GM18508 (cell line): ENCODE results near the gene SLX9.
"Not testable (repeated sequence)": the region's sequence is repeated elsewhere in the genome, so short reads cannot be mapped to it uniquely, and the experiment has no call there.

ENCODE experiments used
- ATAC-seq: cut with Tn5 transposase; IDR thresholded peaks from one replicate; pipeline ENCODE4 v1.9.1; 2021; ENCODE audit warnings: moderate number of reproducible peaks; ENCODE audit not compliant: insufficient read depth, unreplicated experiment

SLX9 gene

GRCh38 chr21:44901391-44902074 lies 38.3 kb upstream of the SLX9 start:
- no peak for ATAC-seq

DNA sequence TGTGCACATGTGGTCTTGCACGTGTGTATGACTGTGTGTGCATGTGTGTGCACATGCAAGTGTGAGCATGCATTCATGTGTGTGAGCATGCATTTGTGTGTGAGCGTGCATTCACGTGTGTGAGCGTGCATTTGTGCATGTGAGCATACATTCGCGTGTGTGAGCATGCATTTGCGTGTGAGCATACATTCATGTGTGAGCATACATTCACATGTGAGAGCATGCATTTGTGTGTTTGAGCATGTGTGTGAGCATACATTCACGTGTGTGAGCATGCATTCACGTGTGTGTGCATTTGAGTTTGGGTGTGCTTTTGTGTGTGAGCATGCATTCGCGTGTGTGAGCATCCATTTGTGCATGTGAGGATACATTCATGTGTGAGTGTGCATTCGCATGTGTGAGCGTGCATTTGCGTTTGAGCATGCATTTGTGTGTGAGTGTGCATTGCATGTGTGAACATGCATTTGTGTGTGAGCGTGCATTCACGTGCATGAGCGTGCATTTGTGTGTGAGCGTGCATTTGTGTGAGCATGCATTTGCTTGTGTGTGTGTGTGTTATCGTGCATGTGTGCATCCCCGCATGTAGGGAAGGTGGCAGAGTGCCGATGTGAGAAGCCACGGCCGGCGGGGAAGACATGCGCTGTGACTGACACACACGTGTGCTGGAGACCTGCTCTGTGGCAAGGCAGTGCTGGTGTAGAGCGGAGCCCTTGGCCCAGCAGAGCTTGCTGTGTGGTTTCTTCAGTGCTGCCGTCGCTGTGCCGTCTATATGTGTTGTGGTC lies 37.4 kb upstream of the SLX9 start:
- no peak for ATAC-seq

- ATAC-seq: no peak
Observed at GRCh38 chr21:44903050-44903685, 36.7 kb upstream of the SLX9 start.

DNA sequence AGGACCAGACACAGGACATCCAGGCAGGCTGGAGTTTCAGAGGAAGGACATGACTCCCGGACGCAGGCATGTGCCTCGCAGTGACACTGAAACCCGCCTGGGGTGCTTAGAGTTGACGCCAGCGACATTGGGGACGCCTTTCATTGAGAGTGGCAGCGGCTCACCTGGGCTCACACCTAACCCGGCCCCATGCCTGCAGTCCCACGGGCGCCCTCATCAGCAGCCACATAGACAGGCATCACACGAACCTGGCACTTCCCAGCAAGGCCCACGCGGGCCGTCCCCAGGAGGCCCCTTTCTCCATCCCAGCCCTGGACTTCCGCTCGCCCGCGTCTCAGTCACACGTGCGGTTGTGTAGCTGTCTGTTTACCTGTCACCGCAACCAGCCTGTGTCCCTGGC lies 36.1 kb upstream of the SLX9 start:
- ATAC-seq: no peak

DNA sequence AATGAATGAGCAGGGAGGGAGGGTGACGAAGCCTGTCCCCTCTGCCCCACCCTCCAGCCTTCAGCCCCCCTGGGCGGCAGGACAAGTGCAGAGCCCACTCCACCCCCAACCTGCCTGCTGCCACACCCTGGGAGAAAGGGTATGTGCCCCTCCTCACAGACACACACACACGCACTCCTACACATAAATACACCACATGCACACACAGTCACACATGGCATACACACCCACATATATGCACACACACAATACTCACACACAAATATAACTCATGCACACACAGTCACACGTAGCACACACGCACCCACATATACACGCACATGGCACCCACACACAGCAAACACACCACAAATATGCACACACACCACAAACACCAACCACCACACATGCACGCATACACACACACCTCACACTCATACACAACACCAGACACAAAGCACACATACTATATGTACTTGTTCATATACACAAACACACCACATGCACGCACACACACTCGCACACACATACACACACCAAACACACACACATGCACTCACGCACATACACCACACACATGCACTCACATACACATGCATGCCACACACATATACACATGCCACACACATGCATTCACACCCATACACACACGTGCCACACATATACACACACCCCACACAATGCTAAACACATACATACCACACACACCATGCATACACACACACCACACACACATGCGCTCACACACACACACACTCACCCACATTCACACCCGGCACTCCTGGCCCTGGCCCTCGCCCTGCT lies 35.5 kb upstream of the SLX9 start:
- no peak for ATAC-seq

DNA sequence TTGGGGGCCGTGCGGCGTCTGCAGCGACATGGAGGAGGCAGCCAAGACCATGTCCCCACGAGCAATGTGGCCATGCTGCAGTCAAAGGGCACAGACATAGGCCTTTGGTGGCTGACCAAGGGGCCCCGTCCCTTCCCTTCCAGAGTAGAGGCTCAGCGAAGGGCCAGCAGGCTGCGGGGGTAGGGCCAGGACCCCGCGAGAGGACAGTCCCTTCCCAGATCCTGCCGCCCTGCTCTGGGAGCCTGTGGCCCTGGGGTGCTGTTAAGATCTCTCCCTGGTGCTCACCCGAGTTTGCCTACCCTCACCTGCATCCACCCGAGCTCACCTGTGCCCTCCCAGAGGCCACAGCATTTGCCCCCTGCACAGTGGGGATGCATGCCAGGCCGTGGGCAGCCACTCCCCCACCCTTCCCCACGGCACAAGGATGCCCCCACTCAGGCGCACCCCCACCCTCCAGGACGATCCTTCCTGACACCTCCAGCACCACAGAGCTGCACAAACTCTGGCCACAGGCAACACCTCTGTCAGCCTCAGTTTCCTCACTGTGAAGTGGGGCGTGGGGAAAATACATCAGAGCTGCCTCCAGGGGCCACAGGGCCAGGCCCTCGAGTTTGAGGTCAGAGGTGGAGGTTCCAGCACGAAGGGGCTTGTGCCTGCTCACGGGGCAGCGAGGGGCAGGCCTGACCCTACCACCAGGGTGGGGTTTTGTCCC lies 34.7 kb upstream of the SLX9 start:
- no peak for ATAC-seq

DNA sequence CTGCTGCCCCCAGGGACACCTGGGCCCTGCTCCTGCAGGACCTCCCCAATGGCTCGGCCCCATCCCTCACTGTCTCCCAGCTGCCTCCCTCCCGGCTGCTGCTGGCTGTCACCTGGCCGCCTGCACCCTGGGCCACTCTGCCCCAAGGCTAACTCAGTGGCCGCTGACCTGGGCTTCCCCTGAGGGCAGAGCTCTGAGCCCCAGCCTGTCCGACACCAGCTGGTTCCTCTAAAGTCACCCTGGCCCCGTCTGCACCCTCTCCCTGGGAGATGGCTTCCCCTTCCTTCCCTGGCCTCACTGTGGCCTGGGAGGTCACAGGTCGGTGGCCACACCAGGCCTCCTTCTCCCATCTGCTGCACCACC lies 34.1 kb upstream of the SLX9 start:
- ATAC-seq: no peak

GRCh38 chr21:44907225-44907965 lies 32.4 kb upstream of the SLX9 start:
- no peak for ATAC-seq

DNA sequence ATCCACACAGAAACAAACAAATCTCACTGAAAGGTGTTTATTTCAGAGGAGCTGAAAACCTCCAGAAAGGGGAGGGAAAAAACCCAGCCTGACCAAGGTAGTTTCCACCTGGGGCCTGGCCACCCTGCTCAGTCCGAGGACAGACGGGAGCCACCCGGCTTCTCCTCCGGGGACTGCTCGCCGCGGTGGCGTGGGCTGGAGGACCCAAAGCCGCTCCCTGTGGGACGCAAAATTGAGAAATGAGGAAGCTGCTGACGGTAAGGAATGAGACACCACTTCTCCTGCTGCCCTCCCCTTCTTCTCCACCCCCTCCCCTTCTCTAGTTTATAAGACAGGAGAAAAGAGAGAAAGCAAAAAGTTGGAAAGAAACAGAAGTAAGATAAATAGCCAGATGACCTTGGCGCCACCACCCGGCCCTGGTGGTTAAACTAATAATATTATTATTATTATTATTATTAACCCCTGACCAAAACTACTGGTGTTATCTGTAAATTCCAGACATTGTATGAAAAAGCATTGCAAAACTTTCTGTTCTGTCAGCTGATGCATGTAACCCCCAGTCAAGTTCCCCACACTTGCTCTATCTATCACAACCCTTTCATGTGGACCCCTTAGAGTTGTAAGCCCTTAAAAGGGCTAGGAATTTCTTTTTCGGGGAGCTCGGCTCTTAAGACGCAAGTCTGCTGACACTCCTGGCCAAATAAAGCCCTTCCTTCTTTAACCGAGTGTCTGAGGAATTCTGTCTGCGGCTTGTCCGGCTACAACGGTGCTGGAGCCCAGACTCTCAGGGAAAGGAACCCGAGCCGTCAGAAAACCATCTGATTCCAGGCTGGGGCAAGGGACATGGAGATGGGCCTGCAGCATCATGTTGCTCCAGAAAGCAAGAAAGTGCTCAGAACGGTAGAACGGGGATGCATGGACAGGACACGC lies 31.6 kb upstream of the SLX9 start:
- no peak for ATAC-seq

DNA sequence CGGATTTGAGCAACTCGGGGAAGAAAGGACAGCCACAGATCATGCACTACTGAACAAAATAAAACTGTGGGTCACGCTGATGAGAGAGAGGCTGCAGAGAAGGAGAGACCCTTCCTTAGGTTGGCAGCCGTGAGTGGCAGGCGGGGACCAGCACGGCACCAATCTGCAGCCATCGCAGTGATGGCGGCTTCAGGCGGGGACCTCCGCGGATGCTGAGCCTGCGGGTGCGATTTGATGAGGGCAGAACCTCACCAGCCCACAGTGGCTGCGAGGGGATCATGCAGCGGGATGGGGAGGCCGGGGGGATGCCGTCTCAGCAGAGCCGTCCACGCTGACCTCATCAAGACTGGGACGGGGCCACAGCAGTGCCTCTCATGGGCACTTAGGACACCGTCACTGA lies 30.9 kb upstream of the SLX9 start:
- no peak for ATAC-seq

DNA sequence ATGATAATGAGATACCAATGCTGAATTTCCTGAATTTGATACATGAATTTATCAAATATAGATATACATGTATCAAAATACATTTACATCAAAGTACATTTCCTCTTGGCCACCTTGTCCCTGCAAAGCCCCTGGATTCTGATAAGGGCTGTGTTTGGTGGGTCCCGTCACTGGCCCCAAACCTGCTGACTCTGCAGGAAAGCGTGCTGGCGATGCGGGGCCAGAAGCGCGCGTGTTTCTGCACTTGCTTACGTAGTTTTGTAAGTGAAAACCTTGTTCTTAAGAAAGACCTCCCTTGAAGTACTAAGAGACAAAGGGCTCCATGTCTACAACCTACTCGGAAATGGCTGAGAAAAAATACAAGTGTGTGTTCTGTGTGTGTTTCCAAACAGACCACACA lies 30.1 kb upstream of the SLX9 start:
- no peak for ATAC-seq

GRCh38 chr21:44910229-44911067 lies 29.4 kb upstream of the SLX9 start:
- no peak for ATAC-seq

DNA sequence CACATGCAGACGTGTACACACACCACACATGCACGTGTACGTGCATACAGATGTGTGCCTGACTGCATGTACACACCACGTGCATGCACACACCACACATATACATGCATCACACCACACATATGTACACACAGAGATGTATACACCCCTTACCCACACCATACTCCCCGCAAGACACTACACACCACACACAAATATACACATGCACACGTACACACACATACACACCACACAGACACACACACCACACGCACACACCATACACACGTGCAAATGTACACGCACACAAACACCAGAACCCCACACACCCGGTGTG lies 28.8 kb upstream of the SLX9 start:
- ATAC-seq: no peak

- no peak for ATAC-seq
Observed at GRCh38 chr21:44911384-44912157, 28.3 kb upstream of the SLX9 start.

DNA sequence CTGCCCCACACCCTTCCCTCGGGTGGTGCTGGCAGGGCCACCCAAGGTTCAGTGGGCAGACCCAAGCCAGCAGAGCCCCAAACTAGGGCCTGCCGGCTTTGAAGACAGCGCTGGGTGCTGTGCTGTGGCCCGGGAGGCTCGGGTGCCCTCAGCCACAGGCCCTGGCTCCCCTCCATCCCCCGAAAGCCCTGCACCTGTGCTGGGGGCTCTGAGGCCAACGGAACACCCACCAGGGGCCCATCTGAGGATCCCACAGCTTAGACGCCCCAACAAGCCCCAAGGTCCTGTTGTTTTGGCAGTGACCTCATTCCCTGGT lies 27.7 kb upstream of the SLX9 start:
- no peak for ATAC-seq

DNA sequence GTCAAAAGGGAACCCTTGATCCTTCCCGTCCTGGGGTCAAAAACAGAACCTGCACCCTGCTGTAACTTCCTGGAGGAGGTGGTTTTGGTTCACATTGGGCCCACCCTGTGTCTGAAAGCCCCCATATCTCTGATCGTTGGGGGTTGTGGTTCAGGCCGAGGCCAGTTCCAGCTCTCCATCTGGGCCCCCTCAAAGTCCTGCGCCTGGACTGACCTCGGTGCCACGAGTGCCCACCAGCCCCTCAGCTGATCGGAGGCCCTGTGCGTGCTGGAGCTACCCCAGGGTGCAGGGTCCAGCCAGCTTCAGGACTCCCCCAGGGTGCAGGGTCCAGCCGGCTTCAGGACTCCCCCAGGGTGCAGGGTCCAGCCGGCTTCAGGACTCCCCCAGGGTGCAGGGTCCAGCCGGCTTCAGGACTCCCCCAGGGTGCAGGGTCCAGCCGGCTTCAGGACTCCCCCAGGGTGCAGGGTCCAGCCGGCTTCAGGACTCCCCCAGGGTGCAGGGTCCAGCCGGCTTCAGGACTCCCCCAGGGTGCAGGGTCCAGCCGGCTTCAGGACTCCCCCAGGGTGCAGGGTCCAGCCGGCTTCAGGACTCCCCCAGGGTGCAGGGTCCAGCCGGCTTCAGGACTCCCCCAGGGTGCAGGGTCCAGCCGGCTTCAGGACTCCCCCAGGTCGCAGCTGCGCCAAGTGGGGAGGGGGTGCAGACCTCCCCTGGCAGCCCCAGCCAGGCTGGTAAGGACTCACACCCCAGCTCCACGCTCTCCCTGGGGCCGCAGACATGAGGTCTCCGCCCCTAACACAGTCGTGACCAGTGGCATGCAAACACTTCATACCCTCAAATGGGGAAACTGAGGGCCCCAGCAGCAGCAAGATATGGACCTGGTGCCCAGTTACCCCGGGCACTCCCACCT lies 27.1 kb upstream of the SLX9 start:
- not testable (repeated sequence) for ATAC-seq
